ENCODE data around the gene BTF3. TPM values are rescaled to one million over a fixed set of nuclear protein-coding genes. Genes with fewer than 3 reads are reported as not detected.

The BTF3 gene
- total RNA-seq, 6 experiments from 2014 or later = 637 to 736 (median 692) TPM

GRCh38 chr5:73514418-73514817, 16.2 kb downstream of the BTF3 start:
- H3K4me1 Mint-ChIP-seq (ENCODE audit: low read depth) = peaks cover 4% of the 10 kb centered on the region

GRCh38 chr5:73515232-73515631, 17.0 kb downstream of the BTF3 start:
- H3K36me3 Mint-ChIP-seq (ENCODE audit: low read depth) = no peaks in the 10 kb centered on the region
- H3K27ac Mint-ChIP-seq = no peak overlapping the region
- H3K27me3 Mint-ChIP-seq (ENCODE audit: insufficient read depth) = peaks cover 3% of the 10 kb centered on the region; the same call in 1 of the 2 replicates
- H3K4me3 Mint-ChIP-seq = no peak overlapping the region
- H3K4me1 Mint-ChIP-seq (ENCODE audit: low read depth) = peaks cover 10% of the 10 kb centered on the region
- TF ChIP-seq CTCF (IDR thresholded peaks at IDR 0.05) = no peak
- no peak for DNase-seq
- no peaks in the 10 kb centered on the region for H3K9me3 Mint-ChIP-seq

More at GRCh38 chr5:73514418-73514817, 16.2 kb downstream of the BTF3 start:
- H3K27ac Mint-ChIP-seq = no peak overlapping the region
- H3K9me3 Mint-ChIP-seq = no peaks in the 10 kb centered on the region
- no peak overlapping the region for H3K4me3 Mint-ChIP-seq
- H3K27me3 Mint-ChIP-seq (ENCODE audit: insufficient read depth) = peaks cover 3% of the 10 kb centered on the region; the same call in 1 of the 2 replicates
- no peak for TF ChIP-seq CTCF (IDR thresholded peaks at IDR 0.05)
- H3K36me3 Mint-ChIP-seq (ENCODE audit: low read depth) = no peaks in the 10 kb centered on the region
- DNase-seq = no peak

- Mint-ChIP-seq H3K27ac (no peak overlapping the region), H3K4me1 (ENCODE audit: low read depth) (peaks cover 31% of the 10 kb centered on the region), H3K9me3 (no peaks in the 10 kb centered on the region), H3K4me3 (peak overlapping the region; percentile 45), H3K36me3 (ENCODE audit: low read depth) (no peaks in the 10 kb centered on the region), H3K27me3 (ENCODE audit: insufficient read depth) (no peaks in the 10 kb centered on the region; the same call in 1 of the 2 replicates)
- peak; percentile 73 for DNase-seq
- TF ChIP-seq CTCF (IDR thresholded peaks at IDR 0.05) = peak; percentile 81
These were observed 21.5 kb downstream of the BTF3 start for GRCh38 chr5:73519531-73520283.

GRCh38 chr5:73522989-73523388, 24.7 kb downstream of the BTF3 start:
- TF ChIP-seq CTCF (IDR thresholded peaks at IDR 0.05) = no peak
- H3K4me3 Mint-ChIP-seq = no peak overlapping the region
- peaks cover 4% of the 10 kb centered on the region; the same call in 1 of the 2 replicates for H3K27me3 Mint-ChIP-seq (ENCODE audit: insufficient read depth)
- H3K9me3 Mint-ChIP-seq = no peaks in the 10 kb centered on the region
- no peaks in the 10 kb centered on the region for H3K36me3 Mint-ChIP-seq (ENCODE audit: low read depth)
- DNase-seq = no peak
- H3K4me1 Mint-ChIP-seq (ENCODE audit: low read depth) = peaks cover 42% of the 10 kb centered on the region
- no peak overlapping the region for H3K27ac Mint-ChIP-seq

GRCh38 chr5:73523861-73524260, 25.6 kb downstream of the BTF3 start:
- Mint-ChIP-seq H3K4me1 (ENCODE audit: low read depth) (peaks cover 42% of the 10 kb centered on the region), H3K4me3 (no peak overlapping the region), H3K27ac (no peak overlapping the region), H3K27me3 (ENCODE audit: insufficient read depth) (peaks cover 4% of the 10 kb centered on the region; the same call in 1 of the 2 replicates), H3K36me3 (ENCODE audit: low read depth) (no peaks in the 10 kb centered on the region), H3K9me3 (no peaks in the 10 kb centered on the region)
- DNase-seq = no peak
- no peak for TF ChIP-seq CTCF (IDR thresholded peaks at IDR 0.05)
